Liver (tissue), 9 donors: ENCODE results near the gene MED25. TPM values are rescaled to one million over a fixed set of nuclear protein-coding genes. Genes with fewer than 3 reads are reported as not detected.

Experiments used
- DNase-seq: peaks from one replicate; pipeline ENCODE4 v3.0.0-alpha.2; 2017; ENCODE audit warnings: low spot score
- H3K27ac ChIP-seq, 2 donors: one replicate each; pipeline ENCODE4 v1.7.0; 2013; ENCODE audit warnings: inconsistent platforms in 2 of 2, low read length in 2 of 2, control low read depth in 1 of 2, low read depth in 1 of 2, mild to moderate bottlenecking in 1 of 2
- H3K27me3 ChIP-seq, 4 donors: one replicate each; pipeline versions ENCODE4 v1.6.1 to v1.7.0; 2013; ENCODE audit warnings: low read length in 3 of 4, inconsistent platforms in 1 of 4, mild to moderate bottlenecking in 1 of 4, moderate library complexity in 1 of 4; ENCODE audit not compliant: control insufficient read depth in 4 of 4, insufficient read depth in 4 of 4
- H3K36me3 ChIP-seq, 4 donors: one replicate each; pipeline versions ENCODE4 v1.6.1 to v1.7.0; 2013; ENCODE audit warnings: low read length in 3 of 4, mild to moderate bottlenecking in 3 of 4, low read depth in 1 of 4, moderate library complexity in 1 of 4; ENCODE audit not compliant: control insufficient read depth in 4 of 4, insufficient read depth in 3 of 4
- H3K4me1 ChIP-seq, 4 donors: one replicate each; pipeline versions ENCODE4 v1.6.1 to v1.7.0; 2013; ENCODE audit warnings: low read length in 3 of 4, mild to moderate bottlenecking in 3 of 4, moderate library complexity in 1 of 4; ENCODE audit not compliant: control insufficient read depth in 4 of 4, insufficient read depth in 4 of 4
- H3K4me3 ChIP-seq, 3 donors: one replicate each; pipeline versions ENCODE4 v1.6.1 to v1.7.0; 2013; ENCODE audit warnings: low read length in 3 of 3, control low read depth in 1 of 3, low read depth in 1 of 3, mild to moderate bottlenecking in 1 of 3
- H3K9ac ChIP-seq, 2 donors: one replicate each; pipeline ENCODE4 v1.7.0; 2013; ENCODE audit warnings: low read length in 2 of 2, mild to moderate bottlenecking in 2 of 2, moderate library complexity in 2 of 2, control low read depth in 1 of 2, low read depth in 1 of 2
- H3K9me3 ChIP-seq, 4 donors: one replicate each; pipeline versions ENCODE4 v1.6.1 to v1.7.0; 2013; ENCODE audit warnings: low read length in 3 of 4; ENCODE audit not compliant: control insufficient read depth in 4 of 4
- ATF3 ChIP-seq: IDR thresholded peaks from 2 replicates; pipeline ENCODE4 v1.6.1; 2016; ENCODE audit warnings: antibody characterized with exemption
- EGR1 ChIP-seq, 2 donors: IDR thresholded peaks; 2 replicates each; pipeline ENCODE4 v1.6.1; 2016 to 2018; ENCODE audit warnings: antibody characterized with exemption in 2 of 2, low read depth in 2 of 2
- FOXA1 ChIP-seq: IDR thresholded peaks from 2 replicates; pipeline ENCODE4 v1.6.1; 2016; ENCODE audit warnings: antibody characterized with exemption
- FOXA2 ChIP-seq: IDR thresholded peaks from 2 replicates; pipeline ENCODE4 v1.6.1; 2016; ENCODE audit warnings: antibody characterized with exemption
- GABPA ChIP-seq, 2 donors: IDR thresholded peaks in 1 of 2; conservative IDR thresholded peaks in 1 of 2; 2 replicates each; pipeline ENCODE4 v1.6.1; 2016; ENCODE audit warnings: antibody characterized with exemption in 2 of 2, mild to moderate bottlenecking in 1 of 2, moderate library complexity in 1 of 2
- HNF4A ChIP-seq, 2 donors: conservative IDR thresholded peaks; 2 replicates each; pipeline ENCODE4 v1.6.1; 2016; ENCODE audit warnings: antibody characterized with exemption in 2 of 2, mild to moderate bottlenecking in 2 of 2
- HNF4G ChIP-seq: IDR thresholded peaks from 2 replicates; pipeline ENCODE4 v1.6.1; 2016; ENCODE audit warnings: antibody characterized with exemption
- JUND ChIP-seq, 2 donors: IDR thresholded peaks; 2 replicates each; pipeline ENCODE4 v1.6.1; 2016; ENCODE audit warnings: antibody characterized with exemption in 2 of 2
- RXRA ChIP-seq, 2 donors: IDR thresholded peaks; 2 replicates each; pipeline ENCODE4 v1.6.1; 2017 to 2018; ENCODE audit warnings: antibody characterized with exemption in 2 of 2, mild to moderate bottlenecking in 1 of 2
- SP1 ChIP-seq: IDR thresholded peaks from 2 replicates; pipeline ENCODE4 v1.6.1; 2018; ENCODE audit warnings: antibody characterized with exemption, mild to moderate bottlenecking
- TAF1 ChIP-seq: conservative IDR thresholded peaks from 2 replicates; pipeline ENCODE4 v1.6.1; 2016; ENCODE audit warnings: antibody characterized with exemption, mild to moderate bottlenecking
- YY1 ChIP-seq: IDR thresholded peaks from 2 replicates; pipeline ENCODE4 v1.6.1; 2016; ENCODE audit warnings: antibody characterized with exemption, mild to moderate bottlenecking
- WGBS: extraction: QIAGEN DNeasy Blood & Tissue Kit; methylation state at CpG from one replicate; pipeline ENCODE4 v1.1.7; 2013; 5-methylcytosine and 5-hydroxymethylcytosine counted together
- polyA plus RNA-seq, 2 donors: library from polyadenylated mRNA; stranded (reverse) in 1 of 2; unstranded in 1 of 2; fragments of 200-250 nt in 1 of 2; fragments of >200 nt in 1 of 2; fragmentation: Nextera tagmentation in 1 of 2; extraction: Ambion mirVana in 1 of 2; gene quantifications; one replicate each; pipeline versions ENCODE4 v1.2.1 to v1.2.3, GENCODE V29; 2013 to 2015
- total RNA-seq, 2 donors: library from RNA; depleted of rRNA; stranded (reverse); fragments of >200 nt; gene quantifications; one replicate each; pipeline ENCODE4 v1.2.3, GENCODE V29; 2014
- TF ChIP-seq, protein P1 (sequence below): IDR thresholded peaks from 2 replicates; pipeline ENCODE4 v1.6.1; 2016; ENCODE audit warnings: antibody characterized with exemption
- TF ChIP-seq, protein P2 (sequence below): IDR thresholded peaks from 2 replicates; pipeline ENCODE4 v1.6.1; 2016; ENCODE audit warnings: antibody characterized with exemption, mild to moderate bottlenecking
- TF ChIP-seq, protein P3 (sequence below): IDR thresholded peaks from 2 replicates; pipeline ENCODE4 v1.6.1; 2016; ENCODE audit warnings: antibody characterized with exemption
- donor health status: healthy.
- donor health status: healthy.
- donor health status: healthy.
- donor health status: healthy.
- donor health status: healthy.

Gene MED25
- total and polyA plus RNA-seq, 4 donors: 4.7 to 24.1 (median 9.6) TPM

- 98% methylated on average over 9 of the region's 9 CpGs for WGBS
- Histone ChIP-seq H3K9me3 (no peaks in the 10 kb centered on the region), H3K36me3 (peaks cover 6 to 43% (median 23%) of the 10 kb centered on the region in 4 donors), H3K27me3 (no peaks in the 10 kb centered on the region), H3K9ac (no peak overlapping the region), H3K27ac (no peak overlapping the region), H3K4me3 (no peak overlapping the region), H3K4me1 (no peaks in the 10 kb centered on the region)
- no peak for TF ChIP-seq HNF4A (conservative IDR thresholded peaks at IDR 0.05)
- TF ChIP-seq FOXA2: no peak
- TF ChIP-seq, protein P1, sequence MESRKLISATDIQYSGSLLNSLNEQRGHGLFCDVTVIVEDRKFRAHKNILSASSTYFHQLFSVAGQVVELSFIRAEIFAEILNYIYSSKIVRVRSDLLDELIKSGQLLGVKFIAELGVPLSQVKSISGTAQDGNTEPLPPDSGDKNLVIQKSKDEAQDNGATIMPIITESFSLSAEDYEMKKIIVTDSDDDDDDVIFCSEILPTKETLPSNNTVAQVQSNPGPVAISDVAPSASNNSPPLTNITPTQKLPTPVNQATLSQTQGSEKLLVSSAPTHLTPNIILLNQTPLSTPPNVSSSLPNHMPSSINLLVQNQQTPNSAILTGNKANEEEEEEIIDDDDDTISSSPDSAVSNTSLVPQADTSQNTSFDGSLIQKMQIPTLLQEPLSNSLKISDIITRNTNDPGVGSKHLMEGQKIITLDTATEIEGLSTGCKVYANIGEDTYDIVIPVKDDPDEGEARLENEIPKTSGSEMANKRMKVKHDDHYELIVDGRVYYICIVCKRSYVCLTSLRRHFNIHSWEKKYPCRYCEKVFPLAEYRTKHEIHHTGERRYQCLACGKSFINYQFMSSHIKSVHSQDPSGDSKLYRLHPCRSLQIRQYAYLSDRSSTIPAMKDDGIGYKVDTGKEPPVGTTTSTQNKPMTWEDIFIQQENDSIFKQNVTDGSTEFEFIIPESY: no peak
- TF ChIP-seq ATF3: no peak
- TF ChIP-seq, protein P2, sequence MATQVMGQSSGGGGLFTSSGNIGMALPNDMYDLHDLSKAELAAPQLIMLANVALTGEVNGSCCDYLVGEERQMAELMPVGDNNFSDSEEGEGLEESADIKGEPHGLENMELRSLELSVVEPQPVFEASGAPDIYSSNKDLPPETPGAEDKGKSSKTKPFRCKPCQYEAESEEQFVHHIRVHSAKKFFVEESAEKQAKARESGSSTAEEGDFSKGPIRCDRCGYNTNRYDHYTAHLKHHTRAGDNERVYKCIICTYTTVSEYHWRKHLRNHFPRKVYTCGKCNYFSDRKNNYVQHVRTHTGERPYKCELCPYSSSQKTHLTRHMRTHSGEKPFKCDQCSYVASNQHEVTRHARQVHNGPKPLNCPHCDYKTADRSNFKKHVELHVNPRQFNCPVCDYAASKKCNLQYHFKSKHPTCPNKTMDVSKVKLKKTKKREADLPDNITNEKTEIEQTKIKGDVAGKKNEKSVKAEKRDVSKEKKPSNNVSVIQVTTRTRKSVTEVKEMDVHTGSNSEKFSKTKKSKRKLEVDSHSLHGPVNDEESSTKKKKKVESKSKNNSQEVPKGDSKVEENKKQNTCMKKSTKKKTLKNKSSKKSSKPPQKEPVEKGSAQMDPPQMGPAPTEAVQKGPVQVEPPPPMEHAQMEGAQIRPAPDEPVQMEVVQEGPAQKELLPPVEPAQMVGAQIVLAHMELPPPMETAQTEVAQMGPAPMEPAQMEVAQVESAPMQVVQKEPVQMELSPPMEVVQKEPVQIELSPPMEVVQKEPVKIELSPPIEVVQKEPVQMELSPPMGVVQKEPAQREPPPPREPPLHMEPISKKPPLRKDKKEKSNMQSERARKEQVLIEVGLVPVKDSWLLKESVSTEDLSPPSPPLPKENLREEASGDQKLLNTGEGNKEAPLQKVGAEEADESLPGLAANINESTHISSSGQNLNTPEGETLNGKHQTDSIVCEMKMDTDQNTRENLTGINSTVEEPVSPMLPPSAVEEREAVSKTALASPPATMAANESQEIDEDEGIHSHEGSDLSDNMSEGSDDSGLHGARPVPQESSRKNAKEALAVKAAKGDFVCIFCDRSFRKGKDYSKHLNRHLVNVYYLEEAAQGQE: no peak
- TF ChIP-seq EGR1 (IDR thresholded peaks at IDR 0.05; ENCODE audit: low read depth in 2 of 2): no peak
- no peak for TF ChIP-seq YY1
- no peak for TF ChIP-seq RXRA (IDR thresholded peaks at IDR 0.05)
- TF ChIP-seq, protein P3, sequence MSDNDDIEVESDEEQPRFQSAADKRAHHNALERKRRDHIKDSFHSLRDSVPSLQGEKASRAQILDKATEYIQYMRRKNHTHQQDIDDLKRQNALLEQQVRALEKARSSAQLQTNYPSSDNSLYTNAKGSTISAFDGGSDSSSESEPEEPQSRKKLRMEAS: no peak
- TF ChIP-seq FOXA1: no peak
- no peak for TF ChIP-seq GABPA (IDR thresholded peaks at IDR 0.05 in 1 of 2, conservative IDR thresholded peaks at IDR 0.05 in 1 of 2)
- TF ChIP-seq TAF1: no peak
- no peak for TF ChIP-seq HNF4G
- no peak for TF ChIP-seq SP1
- DNase-seq: no peak
Observed at GRCh38 chr19:49837425-49837824, 19.3 kb downstream of the MED25 start.

DNA sequence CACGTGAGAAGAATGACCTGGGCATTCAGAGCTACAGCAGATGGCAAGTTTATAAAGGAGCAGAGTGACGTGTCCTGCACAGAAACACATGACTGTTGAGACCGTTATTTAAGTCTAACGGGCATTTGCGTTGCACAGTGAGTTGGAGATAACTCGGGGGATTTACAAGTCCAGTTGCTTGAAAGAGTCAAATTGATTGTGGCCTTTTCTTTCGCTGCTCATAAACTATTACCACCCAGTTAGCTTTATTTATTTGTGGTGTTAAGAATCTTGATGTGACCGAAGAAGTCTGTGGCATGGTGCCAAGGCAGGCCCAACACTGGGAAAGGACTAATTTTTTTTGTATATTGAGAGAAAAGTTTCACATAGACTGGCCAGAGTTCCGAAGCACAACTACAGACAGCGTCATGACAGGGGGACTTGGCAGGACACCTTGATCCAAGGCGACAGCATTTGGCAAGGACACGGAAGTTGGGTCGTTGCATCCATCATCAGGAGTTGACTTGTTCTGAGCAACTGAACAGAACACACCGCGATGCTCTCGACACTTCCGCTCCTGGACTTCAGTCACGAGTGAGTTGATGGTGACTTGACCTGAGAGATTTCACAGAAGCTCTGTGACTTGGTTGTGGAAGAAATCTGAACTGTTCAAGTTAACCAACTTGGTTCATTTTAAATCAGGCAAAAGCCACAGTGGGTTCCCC lies 20.9 kb downstream of the MED25 start:
- 95% methylated on average over 18 of the region's 18 CpGs for WGBS
- no peak overlapping the region for H3K27ac ChIP-seq
- no peak overlapping the region for H3K4me3 ChIP-seq
- peaks cover 4 to 30% (median 17%) of the 10 kb centered on the region in 4 donors for H3K36me3 ChIP-seq
- TF ChIP-seq, protein P2: no peak
- TF ChIP-seq, protein P3: no peak
- no peak for TF ChIP-seq SP1
- no peak for TF ChIP-seq GABPA (IDR thresholded peaks at IDR 0.05 in 1 of 2, conservative IDR thresholded peaks at IDR 0.05 in 1 of 2)
- TF ChIP-seq YY1: no peak
- TF ChIP-seq, protein P1: no peak
- TF ChIP-seq JUND (IDR thresholded peaks at IDR 0.05): no peak
- TF ChIP-seq FOXA2: no peak
- TF ChIP-seq HNF4A (conservative IDR thresholded peaks at IDR 0.05): no peak
- no peak for TF ChIP-seq TAF1
- no peak overlapping the region for H3K9ac ChIP-seq
- H3K9me3 ChIP-seq: no peaks in the 10 kb centered on the region
- H3K27me3 ChIP-seq: no peaks in the 10 kb centered on the region
- DNase-seq: no peak
- H3K4me1 ChIP-seq: no peaks in the 10 kb centered on the region
